Limb (tissue), 2 donors: ENCODE measurements around the gene MLLT10.
A peak's percentile ranks its signal among the peaks of the same experiment; 100 is the strongest.

ENCODE experiments used
- DNase-seq, 2 donors: peaks; one replicate each; pipeline ENCODE4 v3.0.0-alpha.2; 2016; ENCODE audit errors: extremely low spot score in 2 of 2

MLLT10 gene

DNA sequence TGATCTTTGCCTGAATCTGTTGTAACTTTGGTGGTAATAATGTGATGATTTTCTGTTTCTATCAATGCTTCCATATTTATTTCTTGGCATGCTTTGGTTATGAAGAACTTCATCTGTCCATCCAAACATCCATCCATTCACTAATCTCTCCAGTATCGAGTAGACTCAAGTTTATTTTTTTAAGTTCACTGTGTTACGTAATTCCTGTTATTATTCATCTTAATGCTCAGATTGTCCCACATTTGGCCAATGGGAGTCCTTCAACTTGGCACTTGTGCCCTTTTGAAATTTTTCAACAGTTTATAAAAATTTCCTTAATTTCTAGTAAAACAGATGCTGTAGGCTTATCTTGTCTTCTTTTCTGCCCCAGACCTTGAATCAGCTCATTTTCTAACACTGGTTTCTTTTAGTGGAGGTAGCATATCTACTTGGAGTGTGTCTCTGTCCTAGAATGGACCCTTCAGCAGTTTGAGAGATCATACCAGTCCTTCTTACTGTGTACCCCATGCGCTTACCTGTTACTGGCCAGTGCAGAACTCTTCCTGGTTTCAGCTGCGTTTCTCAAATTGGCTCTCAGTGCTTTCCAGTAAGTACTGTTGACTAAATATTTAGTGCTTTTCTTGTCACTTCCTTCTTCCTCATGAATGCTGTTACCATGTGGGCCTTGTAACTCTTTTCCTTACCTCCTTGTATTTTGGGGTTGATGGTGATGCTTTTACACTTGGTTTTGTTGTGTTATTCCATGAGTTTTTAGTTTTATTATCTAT, 100.8 kb downstream of the MLLT10 start:
- no peak for DNase-seq

DNA sequence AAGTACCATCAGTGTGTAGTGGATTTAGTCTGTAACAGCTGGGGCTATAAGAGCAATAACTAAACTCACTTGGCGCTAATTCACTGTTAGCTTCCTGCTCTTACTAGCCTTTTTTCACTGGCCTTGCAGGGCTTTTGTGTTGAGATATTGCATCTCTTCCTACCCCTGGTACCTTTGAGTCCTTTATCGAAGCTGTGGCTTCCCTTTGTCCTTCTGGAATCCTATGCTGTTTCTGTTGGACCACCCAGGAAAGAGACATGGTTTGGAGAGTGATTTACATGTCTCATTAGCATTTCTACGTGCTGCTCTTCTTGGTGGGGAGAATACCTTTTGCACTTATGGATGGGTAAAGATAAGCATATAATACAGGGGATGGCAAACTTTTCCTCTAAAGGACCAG, 103.8 kb downstream of the MLLT10 start:
- DNase-seq = no peak

DNA sequence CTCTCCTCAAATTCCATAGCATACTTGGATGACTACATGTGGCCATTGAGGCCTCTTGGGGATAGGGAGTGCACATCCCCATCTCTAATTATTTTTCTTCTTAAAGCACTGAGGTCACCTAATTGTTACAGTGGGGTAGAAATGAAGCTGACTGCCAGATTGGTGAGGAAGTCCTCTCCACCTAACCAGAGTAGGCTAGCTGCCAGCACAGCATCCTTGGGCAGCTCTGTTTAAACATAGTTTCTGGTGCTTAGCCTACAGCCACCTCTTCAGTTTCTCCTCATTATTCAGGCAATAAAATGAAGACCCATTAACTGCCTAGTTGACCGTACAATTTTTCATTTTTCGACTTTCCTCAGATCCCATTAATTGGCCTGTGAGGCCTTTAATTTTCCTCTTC, 104.6 kb downstream of the MLLT10 start:
- no peak for DNase-seq

DNA sequence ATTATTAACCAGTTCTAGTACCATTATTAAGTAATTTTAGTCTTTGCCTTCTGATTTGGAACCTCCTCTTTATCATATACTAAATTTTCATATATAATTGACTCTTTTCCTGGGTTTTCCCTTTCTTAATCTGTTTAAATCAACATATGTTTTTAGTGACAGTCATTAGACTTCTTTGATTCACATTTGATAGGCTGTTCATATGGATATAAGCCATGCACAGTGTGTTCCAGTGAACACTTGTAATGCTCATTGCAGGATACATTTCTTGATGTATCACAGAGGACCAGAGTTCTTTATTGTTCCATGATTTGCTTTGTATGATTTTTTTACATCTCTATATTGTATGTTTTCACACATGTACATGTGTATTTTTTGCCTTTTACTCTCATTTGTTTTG, 114.0 kb downstream of the MLLT10 start:
- no peak for DNase-seq

DNA sequence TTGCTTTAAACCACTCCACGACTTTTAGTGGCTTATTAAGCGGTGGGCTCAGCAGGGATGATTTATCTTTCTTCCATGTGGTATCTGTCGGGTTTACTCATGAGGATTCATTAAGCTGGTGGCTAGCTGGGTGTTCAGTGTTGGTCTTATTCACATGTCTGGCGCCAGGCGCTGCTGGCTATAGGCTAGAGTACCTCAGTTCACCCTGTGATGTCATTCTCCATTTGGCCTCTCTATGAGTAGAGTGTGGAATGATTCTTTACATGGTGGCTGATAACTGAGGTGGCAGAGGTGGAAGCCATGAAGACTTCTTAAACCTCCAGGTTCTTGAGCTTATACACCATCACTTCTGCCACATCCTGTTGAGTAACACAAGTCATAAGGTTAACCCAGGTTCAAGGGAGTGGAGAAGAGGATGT, 115.4 kb downstream of the MLLT10 start:
- no peak for DNase-seq

DNA sequence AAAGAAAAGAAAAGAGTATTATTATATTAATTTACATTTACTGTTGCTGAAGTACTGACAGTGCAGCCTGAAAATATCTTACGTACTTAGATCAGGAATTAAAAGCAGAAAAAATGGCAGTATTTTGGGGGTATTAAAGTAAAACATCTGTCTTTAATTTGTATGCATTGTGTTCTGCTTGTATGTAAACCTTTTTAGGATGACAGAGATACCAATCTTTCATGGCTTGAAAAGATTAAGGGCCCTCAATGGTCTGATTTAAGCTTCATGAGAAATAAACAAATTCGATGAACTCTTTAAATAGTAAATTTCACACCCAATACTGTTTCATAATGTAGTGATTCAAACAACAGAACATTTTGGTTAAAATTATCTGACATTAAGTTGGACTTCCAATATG, 116.3 kb downstream of the MLLT10 start:
- DNase-seq = no peak

DNA sequence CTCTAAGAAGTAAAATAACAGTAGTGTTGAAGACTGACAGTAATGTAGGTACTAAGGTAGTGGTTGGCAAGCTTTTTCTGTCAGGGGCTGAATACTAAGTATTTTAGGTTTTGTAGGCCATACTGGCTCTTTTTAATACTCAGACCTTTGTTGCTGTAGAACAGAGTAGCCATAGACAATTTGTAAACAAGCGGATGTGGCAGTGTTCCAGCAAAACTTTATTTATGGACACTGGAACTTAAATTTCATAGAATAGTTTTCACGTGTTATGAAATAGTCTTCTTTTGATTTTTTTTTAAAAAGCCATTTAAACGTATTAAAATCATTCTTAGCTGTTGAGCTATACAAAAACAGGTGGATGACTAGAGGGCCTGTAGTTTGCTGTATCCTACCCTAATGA, 121.2 kb downstream of the MLLT10 start:
- no peak for DNase-seq

DNA sequence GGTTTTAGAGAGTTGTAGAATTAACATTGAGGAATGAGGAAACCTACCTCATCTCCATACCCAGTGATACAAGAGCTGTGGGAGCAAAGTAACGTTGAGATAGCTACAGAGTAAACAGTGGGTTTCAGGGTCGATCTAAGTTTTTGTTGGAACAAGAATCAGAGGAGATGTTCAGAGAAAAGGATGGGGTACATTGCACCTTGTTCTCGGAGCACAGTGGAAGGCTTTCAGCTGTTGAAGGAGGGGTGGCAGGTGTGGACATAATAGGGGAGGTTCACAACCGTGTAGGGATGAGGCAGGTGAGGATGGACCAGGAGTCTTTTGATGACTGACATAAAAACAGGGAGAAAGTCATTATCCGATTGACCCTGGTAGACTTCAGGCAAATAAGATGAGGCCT, 121.7 kb downstream of the MLLT10 start:
- no peak for DNase-seq

DNA sequence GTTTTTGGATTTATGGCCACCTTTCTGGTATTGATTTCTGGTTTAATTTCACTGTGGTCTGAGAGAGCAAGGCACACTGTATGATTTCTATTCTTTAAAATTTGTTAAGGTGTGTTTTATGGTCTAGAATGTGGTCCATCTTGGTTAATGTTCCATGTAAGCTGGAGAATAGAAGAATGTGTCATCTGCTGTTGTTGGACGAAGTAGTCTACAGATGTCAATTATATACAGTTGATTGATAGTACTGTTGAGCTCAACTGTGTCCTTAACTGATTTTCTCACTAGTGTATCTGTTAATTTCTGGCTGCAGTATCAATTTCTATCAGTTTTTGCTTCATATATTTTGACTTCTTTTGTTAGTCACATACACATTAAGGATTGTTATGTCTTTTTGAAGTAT, 127.1 kb downstream of the MLLT10 start:
- DNase-seq = no peak

DNA sequence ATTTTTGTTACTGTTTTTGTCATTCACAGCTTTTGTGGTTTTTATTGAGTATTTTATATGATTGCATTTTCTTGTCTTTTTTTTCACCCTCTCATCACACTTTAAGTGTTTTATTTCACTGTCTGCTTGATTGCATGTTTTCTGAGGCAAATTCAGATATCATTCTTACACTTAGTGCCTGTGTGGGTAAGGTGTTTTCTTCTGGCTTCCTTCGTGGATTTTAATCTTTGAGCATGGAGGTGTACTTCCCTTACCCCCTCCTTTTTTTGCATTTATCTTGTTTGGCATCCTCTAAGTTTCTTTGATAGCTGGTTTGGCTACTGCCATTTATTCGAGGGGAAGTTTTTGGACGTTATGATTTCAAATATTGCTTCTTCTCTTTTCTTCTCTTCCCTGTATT, 127.9 kb downstream of the MLLT10 start:
- no peak for DNase-seq

DNA sequence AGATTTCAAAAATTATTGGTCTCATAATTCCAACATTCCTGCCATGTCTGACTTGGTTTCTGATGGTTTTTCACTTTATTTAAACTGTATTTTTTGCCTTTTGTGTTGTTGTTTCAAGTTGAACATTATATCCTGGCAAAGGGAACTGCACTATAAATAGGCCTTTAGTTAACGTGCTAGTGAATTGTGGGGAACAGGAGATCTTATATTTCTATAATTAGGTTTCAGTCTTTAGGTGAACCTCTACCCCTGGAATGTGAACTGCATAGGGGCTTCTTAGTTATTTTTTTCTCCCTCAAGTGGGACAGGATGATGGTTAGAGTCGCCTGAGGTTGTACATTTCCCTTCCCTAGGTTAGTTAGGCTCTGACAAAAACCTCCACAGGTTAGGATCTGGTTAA, 128.6 kb downstream of the MLLT10 start:
- DNase-seq = no peak

DNA sequence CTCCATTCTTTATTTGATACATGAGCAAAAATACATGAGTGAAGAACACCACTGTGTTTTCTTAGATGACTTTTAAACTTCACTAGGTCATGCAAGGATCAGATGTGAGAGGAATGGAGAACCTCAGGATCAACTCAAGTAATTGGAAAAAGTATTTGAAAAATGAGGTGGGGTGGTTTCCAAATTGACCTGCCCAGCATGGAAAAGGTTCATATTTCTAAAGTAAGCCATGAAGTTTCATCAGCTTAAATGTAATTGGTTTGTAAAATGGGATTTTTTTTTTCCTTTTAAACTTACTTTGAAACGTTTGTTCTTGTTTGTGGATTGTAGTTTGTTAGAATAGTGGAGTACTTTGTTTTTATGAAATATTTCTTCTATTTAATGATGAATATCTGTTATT, 134.8 kb downstream of the MLLT10 start:
- DNase-seq = no peak

DNA sequence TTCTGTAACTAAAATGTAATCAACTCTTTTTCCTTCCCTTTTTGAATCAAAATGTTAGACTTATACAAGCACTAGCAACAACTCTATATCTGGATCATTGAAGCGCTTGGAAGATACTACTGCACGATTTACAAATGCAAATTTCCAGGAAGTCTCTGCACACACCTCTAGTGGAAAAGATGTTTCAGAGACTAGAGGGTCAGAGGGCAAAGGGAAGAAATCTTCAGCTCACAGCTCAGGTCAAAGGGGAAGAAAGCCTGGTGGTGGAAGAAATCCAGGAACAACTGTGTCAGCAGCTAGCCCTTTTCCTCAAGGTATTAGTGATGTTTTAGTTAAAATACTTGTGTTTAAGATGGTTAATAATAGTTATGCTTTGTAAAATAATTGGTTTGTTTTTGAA, 136.4 kb downstream of the MLLT10 start:
- no peak for DNase-seq

DNA sequence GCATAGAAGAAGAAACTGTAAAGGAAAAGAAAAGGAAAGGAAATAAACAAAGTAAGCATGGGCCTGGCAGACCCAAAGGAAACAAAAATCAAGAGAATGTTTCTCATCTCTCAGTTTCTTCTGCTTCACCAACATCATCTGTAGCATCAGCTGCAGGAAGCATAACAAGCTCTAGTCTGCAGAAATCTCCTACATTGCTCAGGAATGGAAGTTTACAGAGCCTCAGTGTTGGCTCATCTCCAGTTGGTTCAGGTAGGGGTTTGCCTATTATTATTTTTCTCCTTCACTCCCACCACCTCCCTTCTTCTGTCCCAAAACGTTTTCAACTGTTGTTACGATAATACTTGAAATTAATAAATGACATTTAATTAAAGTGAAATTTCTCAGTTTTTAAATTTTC, 139.6 kb downstream of the MLLT10 start:
- no peak for DNase-seq

DNA sequence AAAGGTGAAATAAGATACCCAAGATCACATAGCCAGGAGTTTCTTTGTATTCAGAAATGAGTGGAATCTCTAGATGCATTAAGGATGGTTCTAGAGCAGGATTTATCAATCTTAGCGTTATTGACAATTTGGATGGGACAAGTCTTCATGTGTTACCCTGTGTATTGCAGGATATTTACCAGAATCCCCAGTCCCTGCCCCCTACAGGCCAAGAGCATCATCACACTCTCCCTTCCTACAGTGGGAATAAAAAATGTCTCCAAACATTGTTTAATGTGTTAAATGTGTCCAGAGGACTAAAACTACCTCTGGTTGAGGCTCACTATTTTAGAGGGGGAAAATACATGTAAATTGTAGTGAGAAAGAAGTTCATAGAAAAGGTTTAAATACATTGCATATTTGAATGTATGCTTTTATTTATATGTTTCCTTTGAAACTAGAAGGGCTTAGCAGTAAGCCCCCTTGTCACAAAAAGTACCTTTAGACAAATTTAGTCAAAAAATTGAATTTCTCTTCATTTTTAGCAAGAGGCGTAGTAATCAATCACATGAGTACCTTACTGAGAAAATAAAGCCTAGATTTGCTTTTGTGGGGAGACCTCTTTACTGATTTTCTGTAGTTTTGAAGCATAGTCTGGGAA, 141.2 kb downstream of the MLLT10 start:
- DNase-seq = peak in 1 of 2 donors; percentile 18

DNA sequence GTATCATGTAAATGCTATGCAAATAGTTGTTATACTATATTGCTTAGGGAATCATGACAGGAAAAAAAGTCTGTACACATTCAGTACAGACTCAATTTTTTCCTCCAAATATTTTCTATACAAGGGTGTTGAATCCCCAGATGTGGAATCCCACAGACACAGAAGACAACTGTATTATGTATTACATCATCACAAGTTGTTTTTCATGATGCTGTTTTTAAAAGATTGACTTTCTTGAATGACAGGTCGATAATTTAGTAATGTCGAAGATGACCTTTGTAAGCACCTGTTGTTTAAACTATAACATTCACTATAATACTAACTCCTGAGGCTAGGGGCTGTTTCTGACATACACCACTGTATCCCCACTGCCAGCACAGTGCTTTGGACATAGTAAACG, 143.5 kb downstream of the MLLT10 start:
- no peak for DNase-seq

DNA sequence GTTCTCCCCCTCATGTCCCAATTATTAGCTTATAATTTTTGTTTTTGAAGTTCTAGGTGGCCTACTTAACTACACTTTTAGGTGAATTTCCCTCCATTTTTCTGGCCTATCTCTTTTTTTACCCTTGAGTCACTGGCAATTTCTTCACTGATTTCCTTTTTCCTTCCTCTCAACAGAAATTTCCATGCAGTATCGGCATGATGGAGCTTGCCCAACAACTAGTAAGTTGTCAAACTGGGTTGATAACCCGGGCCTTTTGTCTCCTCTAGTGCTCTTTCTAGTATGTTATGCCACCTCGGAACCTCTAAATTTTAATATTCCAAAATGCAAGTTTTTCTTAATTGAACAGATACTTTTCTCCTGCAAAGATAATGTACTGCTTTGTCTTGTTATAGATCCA, 147.1 kb downstream of the MLLT10 start:
- DNase-seq = no peak

DNA sequence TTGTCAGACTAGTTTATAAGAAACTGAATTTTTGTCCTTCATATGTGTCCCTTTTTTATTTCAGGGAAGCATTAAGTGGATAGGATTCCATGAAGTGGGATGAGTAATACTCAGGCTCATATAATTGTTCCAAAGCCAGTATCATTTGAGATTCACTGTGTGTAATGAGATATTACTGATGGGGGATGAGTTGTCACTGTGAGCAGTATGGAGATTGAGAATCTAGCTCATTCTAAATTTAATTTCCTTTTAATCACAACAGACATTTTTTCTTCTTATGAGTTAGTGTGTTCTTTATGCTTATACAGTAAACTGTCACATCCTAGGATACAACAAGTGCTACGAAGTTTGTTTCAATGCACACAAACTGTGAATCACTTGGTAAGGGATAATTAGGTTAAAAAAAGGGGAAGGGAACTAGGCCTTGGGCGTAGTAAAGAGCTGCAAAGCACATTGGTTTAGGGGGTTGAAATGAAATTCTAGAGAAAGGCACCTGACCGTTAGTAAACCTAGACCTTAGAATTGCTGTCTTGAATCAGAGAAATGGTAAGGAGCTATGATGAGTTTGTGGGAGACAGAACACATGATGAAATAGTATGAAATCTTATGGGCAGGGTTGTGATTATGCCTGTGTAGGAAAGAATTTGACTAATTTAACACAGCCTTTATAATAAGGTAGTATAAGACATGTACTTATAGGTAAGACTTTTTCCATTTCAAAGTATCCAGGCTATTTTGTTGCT, 153.4 kb downstream of the MLLT10 start:
- no peak for DNase-seq

DNA sequence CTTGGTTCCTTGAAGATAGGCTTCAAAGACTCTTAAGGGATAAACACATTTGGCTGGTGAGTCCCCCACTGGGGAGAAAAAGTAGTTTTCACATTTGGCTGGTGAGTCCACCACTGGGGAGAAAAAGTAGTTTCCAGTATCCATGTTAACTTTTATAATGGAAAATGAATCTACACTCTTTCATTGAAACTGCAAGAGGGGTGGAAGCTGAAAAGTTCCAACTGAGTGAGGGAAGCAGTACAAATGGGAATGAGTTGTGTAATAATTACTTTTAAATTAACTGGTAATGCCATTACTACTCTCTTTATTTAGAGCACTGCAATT, 153.9 kb downstream of the MLLT10 start:
- DNase-seq = no peak

DNA sequence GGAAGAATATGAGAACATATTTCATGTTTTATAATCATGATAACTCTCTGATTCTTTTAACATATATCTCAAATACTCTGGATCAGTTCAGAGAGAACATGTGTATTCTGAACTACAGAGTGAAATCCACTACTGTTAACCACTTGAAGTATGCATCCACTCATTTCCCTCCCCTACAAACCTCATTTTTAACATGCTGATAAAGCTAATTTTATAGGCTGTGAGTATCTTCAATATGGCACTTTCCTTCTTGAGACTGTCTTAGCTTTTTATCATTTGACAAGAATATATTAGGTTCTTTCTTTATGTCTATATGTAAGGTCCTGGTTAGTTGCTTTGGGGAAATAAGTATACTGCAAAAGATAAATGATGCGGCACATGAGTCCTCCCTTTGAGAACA, 154.8 kb downstream of the MLLT10 start:
- DNase-seq = no peak

DNA sequence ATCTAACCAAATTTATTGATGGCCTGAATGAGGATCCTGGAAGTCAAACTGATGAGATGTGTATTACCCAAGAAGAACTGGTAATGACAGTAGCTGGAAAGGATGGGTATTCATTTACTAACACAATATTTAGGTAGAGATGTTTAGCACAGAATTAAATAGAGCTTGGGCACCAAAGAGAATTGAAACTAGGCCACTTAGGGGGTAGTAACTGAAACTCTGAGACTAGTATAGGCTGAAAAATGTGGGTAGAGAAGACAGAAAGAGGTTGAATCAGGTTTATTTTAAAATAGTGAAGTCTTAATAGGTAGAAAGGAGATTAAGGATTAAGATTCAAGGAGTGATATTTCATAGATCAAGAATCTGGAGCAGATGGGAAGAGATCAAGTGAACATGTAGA, 155.8 kb downstream of the MLLT10 start:
- no peak for DNase-seq

DNA sequence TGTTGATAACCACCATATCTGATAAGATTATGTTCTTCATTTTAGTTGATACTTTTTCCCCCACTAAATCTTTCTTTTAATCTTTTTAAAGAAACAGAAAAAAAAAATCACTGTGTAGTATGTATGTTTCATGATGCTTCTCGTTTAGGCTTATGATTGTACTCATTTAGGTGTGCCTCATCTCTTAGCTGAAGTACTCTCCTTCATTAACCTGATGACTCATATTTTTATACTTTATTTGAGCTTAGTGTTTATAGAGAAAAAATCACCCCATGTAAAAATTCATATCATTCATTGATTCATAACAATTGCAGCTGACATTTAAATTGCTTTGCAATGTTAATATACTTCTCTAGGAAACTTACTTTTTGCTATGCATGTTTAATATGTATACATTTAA, 158.9 kb downstream of the MLLT10 start:
- DNase-seq = no peak

DNA sequence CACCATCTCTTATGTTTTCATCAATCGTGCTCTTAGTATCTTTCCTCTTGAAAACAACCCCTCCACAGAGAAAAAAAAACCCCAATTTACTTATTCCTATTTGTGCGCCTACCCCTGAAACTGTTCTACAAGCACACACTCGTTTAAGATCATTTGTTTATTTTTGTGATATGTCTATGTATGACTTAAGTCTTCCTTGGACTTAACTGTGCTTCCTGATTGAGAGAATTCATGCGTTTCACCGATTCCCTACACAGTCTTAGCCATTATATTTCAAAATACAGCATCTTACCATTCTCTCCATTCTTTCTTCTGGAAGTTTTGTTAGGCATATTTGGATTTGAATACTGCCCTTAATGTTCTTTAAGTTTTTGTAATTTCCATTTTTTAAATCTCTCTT, 159.4 kb downstream of the MLLT10 start:
- DNase-seq = no peak
